MM.1S (cell line): ENCODE results near the gene CAV1.

Experiments used
- EZH2 ChIP-seq: fragments of 300-600 bp; sonication (generic); optimal IDR thresholded peaks from 2 replicates; pipeline ENCODE3; 2017; ENCODE audit warnings: low read depth, mild to moderate bottlenecking, antibody characterized with exemption, low read length, mixed read lengths
- TF ChIP-seq, protein P1 (sequence below): fragments of 300-600 bp; sonication (generic); IDR thresholded peaks from 2 replicates; pipeline ENCODE4 v1.5.1; 2016; ENCODE audit warnings: antibody characterized with exemption, low read length, mixed read lengths

DNA sequence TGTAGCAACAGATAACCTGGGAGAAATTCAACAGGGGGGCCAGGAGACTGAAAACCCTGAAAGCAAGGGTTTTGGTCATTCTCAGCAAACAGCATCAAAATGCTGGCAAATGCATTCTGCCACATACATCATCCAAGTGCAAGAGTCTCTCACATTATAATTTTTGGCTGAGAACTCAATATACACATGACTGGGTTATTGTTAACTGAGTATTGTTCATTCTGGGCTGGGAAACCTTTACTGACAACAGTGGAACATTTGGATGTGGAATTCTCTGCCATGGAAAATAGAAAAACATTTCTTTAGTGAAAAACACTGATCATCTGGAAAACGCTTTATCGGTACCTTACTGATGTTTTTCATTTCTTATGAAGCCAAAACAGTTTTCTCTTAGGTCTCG is 74.0 kb downstream of the CAV1 start:
- TF ChIP-seq, protein P1, sequence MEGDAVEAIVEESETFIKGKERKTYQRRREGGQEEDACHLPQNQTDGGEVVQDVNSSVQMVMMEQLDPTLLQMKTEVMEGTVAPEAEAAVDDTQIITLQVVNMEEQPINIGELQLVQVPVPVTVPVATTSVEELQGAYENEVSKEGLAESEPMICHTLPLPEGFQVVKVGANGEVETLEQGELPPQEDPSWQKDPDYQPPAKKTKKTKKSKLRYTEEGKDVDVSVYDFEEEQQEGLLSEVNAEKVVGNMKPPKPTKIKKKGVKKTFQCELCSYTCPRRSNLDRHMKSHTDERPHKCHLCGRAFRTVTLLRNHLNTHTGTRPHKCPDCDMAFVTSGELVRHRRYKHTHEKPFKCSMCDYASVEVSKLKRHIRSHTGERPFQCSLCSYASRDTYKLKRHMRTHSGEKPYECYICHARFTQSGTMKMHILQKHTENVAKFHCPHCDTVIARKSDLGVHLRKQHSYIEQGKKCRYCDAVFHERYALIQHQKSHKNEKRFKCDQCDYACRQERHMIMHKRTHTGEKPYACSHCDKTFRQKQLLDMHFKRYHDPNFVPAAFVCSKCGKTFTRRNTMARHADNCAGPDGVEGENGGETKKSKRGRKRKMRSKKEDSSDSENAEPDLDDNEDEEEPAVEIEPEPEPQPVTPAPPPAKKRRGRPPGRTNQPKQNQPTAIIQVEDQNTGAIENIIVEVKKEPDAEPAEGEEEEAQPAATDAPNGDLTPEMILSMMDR = no peak
- no peak for TF ChIP-seq EZH2
